Smooth muscle cell of the brain vasculature (primary cell): Measurements from ENCODE around the gene SND1.

ENCODE experiments used
- DNase-seq: peaks from one replicate; pipeline ENCODE4 v3.0.0-alpha.2; 2012; ENCODE audit warnings: low read depth, low spot score

The SND1 gene

DNA sequence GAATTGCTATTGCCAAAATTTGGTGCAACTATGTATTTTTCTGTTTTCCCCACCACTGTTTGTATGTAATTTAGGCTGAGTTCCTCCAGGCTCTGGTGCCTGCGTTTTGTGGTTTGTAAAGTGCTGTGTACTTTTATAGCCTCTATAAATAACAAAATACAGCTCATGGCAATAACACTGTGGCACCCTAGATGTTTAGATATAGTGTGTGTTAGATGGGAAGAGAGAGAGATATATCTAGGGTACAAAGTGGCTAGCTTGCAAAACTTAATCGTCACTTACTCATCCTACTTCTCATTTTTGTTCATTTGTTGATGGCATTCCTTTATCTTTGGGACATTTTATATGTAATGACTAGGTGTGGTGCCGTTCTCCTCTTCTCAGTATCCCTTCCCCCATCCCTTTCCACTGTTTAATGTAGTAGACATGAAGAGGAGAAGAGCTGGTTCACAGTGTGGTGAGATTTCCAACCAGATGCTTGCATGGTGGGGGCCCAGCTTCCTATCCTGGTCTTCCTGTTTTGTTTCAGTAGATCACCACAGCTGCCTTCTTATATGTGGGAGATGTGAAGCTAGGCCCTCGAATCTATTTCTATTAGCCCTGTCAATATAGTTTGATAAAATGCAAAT lies 115.0 kb downstream of the SND1 start:
- DNase-seq: no peak

DNA sequence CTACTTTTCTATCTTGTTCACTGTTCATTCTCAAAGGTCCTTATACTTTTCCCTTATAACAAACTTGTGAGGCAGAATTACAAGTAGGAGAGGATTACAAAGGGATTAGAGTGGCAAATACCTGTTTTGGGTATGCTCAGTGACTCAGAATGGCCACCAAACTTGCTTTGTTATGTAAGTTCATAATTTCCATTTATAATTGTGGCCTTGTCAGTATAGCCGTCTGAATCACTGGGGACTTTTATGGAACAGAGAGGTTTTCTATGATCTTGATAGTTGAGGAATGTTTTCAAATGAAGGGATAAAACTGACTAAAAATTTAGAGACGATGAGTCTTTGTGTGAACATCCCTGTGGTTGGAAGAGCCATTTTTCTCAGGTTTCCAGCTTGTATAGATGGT lies 116.2 kb downstream of the SND1 start:
- DNase-seq: no peak

- no peak for DNase-seq
These were observed 117.1 kb downstream of the SND1 start for GRCh38 chr7:127769137-127769536.

DNA sequence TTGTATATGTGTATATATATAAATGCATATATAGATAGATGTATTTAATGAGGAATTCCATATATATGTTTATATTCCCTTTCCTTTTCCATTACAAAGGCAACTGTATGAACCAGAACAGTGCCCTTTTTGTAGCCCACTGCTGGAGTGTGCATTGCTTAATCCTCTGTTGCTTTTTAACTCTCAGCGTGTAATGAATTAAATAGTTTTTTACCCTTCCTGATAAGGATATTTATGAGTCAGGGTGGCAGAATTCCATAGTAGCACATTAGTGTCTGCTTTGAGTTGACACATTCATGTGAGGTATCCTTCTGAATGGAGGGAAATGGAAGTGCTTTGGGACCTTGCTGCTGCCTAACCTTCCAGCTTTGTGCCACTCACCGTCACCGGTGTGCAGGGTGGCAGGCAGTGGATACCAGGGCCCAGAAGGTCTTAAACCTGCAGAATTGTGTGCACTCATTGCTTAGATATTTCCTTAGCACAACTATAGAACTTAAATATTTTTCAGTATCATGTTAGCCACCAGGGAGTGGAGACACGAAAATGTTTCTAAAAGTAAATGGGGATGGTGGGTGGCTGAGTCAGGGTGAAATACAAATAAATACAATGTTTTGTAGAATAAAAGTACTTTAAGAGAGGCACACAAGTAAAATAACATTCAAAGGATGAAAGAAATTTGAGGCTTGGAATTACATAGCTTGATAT lies 117.9 kb downstream of the SND1 start:
- DNase-seq: no peak

- no peak for DNase-seq
These were observed 118.9 kb downstream of the SND1 start for GRCh38 chr7:127770885-127771284.

DNA sequence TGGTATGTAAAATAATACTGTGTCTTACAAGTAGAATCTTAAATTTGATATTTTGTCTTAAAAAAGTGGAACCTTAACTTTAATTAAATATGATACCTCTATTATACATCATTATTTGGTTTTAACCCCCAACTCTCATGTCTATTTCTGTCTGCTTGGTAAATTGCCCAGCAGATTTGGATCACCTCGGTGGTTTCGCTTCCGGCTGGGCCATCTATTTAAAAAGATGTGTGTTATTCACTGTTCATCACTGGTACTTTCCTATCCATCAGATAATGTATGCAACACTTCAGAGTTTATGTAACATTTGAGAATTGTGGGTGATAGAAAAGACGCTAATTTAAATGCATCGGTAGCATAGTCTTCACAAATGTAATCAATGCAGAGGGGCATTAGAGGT lies 119.7 kb downstream of the SND1 start:
- DNase-seq: no peak

GRCh38 chr7:127776776-127777386 lies 124.9 kb downstream of the SND1 start:
- DNase-seq: peak; percentile 24

- no peak for DNase-seq
These were observed 128.5 kb downstream of the SND1 start for GRCh38 chr7:127780489-127780888.

- no peak for DNase-seq
These were observed 129.1 kb downstream of the SND1 start for GRCh38 chr7:127781081-127781480.

GRCh38 chr7:127782075-127782474 lies 130.1 kb downstream of the SND1 start:
- no peak for DNase-seq

DNA sequence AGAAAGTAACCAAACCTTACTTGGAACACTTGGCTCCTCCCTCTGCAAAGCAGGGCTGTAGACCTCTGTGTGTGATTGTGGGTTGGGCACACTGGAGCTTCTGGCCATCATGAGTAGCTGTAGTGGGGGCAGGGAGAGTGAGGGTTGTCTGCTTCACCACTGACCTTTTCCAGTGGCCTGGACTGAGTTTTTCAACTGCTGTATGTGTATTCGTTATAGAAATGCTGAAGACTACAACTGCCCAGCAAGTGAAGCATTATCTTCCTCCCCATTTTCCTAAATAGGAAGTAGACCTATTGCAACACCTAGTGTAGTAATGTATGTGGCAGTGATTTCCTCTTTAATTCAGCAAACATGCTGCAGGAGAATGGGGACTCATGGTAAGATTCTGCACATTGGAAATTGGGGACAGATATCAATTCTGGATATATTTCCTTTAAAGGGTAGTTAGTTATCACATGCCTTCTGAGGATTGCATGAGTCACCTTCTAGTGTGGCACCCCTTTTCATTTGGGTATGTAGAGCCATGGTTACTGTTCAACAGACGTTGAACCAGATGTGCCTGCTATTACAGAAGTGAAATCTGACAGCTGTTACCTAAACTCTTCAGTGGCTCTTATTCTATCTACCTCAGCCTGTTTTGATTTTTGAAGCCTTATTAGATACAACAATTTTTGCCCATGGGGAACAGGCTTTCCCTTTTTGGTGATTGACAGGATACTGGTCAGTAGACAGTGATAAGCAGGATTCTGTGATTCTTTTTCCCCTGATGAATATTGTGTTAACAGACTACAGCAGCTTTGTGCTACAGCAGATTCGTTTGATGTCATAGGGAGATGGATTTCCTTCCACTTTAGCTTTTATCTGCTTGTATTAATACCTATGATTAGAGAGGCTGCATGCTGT lies 130.9 kb downstream of the SND1 start:
- DNase-seq: no peak

DNA sequence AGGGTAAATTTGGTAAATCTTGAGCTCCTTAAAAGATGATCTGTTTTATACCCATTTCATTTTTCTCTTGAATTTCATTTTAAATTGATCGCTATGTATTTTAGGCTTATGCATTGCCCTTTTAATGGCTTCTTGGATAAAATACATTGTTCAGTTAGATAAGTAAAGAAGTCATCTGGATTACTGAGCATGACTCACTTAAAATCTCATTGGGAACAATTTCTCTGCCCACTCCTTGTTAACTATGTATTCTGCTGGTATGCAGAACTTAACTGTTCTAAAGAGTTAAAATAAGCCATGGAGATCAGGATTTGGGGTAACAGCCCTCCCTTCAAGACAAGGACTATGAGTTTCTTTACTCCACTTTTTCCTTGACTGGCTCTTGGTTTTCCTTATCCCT lies 134.2 kb downstream of the SND1 start:
- DNase-seq: no peak

GRCh38 chr7:127789031-127789430 lies 137.0 kb downstream of the SND1 start:
- DNase-seq: no peak

GRCh38 chr7:127791446-127792189 lies 139.6 kb downstream of the SND1 start:
- no peak for DNase-seq

DNA sequence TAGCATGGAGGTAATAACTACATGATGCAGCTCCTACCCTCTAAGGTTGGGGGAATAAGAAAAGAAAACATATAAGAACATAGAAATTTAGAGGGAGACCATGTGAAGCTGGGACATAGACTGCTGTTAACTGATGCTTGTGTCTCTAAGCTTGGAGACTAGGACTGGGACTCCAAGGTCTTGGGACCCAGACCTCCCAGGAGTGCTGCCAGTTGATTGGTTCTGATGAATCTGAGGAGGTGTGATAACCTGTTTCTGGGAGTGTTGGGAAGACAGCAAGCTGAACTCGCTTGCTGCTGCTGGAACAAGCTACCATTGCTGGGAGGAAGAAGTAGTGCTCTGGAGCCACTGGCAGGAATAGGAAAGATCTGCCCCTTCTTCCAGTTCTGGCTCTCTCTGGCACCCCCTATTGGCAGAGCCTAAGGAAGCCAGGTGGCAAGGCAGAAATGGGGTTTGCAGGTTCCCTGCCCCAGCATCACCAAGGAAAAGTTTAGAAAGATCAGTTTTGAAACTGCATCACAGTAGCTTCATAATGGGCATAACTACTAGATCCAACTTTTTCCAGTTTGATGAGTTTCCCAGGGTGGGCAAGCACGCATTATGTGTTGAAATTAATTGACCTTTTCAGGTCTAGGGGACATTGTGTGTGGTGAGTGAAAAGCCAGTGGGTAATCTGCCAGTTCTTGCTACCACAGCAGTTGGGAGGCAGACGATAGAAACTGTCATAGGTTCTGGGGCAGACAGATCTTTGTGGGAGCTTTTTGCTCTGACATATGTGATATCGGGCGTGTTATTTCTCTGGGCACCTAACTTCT lies 140.7 kb downstream of the SND1 start:
- DNase-seq: no peak

DNA sequence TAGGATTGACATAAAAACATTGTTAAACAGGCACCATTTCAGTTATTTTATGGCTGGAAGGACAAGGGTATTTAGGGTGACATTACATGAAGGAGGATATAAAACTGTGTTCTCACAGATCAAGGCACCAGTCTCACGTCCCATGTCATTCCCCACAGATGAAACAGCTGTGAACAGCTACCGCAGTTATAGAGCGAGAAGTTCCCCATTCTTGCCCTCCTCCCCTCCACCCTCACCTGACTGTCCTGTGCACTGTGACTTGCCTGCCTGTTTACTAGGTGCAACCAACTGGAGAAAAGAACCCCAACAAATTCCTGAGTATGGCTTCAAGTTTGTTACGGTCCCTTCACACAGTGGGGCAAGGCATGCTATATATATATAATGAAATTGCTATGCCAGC lies 141.6 kb downstream of the SND1 start:
- no peak for DNase-seq

- no peak for DNase-seq
These were observed 142.1 kb downstream of the SND1 start for GRCh38 chr7:127794136-127794535.

GRCh38 chr7:127794551-127794950 lies 142.6 kb downstream of the SND1 start:
- DNase-seq: no peak

GRCh38 chr7:127798023-127798422 lies 146.0 kb downstream of the SND1 start:
- no peak for DNase-seq

- no peak for DNase-seq
These were observed 146.9 kb downstream of the SND1 start for GRCh38 chr7:127798769-127799372.
